Measurements from ENCODE around the gene CNBP.

GRCh38 chr3:129173206-129173605 is 10.5 kb downstream of the CNBP start:
- TF ChIP-seq ARID2 (IDR thresholded peaks at IDR 0.05) (no peak), MAFK (IDR thresholded peaks at IDR 0.05; ENCODE audit: low read length) (no peak), CTCF (IDR thresholded peaks at IDR 0.05 in 2 of 3, conservative IDR thresholded peaks at IDR 0.05 in 1 of 3; ENCODE audit: insufficient read depth in 2 of 3, low read depth in 1 of 3, low read length in 3 of 3) (no peak), USF1 (CRISPR knock-in tag; IDR thresholded peaks at IDR 0.05) (no peak), ELF1 (tag; IDR thresholded peaks at IDR 0.05) (no peak), ZNF785 (CRISPR knock-in tag; IDR thresholded peaks at IDR 0.05) (no peak), ZNF217 (CRISPR knock-in tag; IDR thresholded peaks at IDR 0.05) (no peak), JUND (IDR thresholded peaks at IDR 0.05; ENCODE audit: borderline replicate concordance, low read depth, low read length) (no peak), JUND (tag; IDR thresholded peaks at IDR 0.05; ENCODE audit: borderline replicate concordance, low read depth, low read length) (no peak), RNF219 (CRISPR knock-in tag; IDR thresholded peaks at IDR 0.05) (no peak)

Measured in K562 (cell line).